ENCODE data around the gene DAPK1. TPM values are rescaled to one million over a fixed set of nuclear protein-coding genes. Genes with fewer than 3 reads are reported as not detected.

The DAPK1 gene
- total RNA-seq, 1 donor from 2014 or later, result 35.1 TPM

GRCh38 chr9:87687207-87687606 is 189.5 kb downstream of the DAPK1 start:
- TF ChIP-seq CTCF (IDR thresholded peaks at IDR 0.05; ENCODE audit: insufficient read depth, low read depth, low read length) (no peak), EZH2 (IDR thresholded peaks at IDR 0.05; ENCODE audit: insufficient read depth, low read length) (no peak)
- H3K4me1 Mint-ChIP-seq (ENCODE audit: low read depth, unreplicated experiment), result peaks cover 11% of the 10 kb centered on the region
- DNase-seq (ENCODE audit: low read depth) (no peak), FAIRE-seq (no peak)
- no peak overlapping the region for H2AFZ ChIP-seq (ENCODE audit: low read depth, low read length)
- H3K4me1 ChIP-seq (ENCODE audit: insufficient read depth, low read length), result peaks cover 3% of the 10 kb centered on the region
- no peaks in the 10 kb centered on the region for H3K36me3 ChIP-seq (ENCODE audit: insufficient read depth, low read length)
- no peaks in the 10 kb centered on the region for H3K79me2 ChIP-seq (ENCODE audit: insufficient read depth, low read length)
- no peaks in the 10 kb centered on the region for H3K9me3 ChIP-seq (ENCODE audit: insufficient read depth, low read depth, low read length)
- no peaks in the 10 kb centered on the region for H3K27me3 Mint-ChIP-seq (ENCODE audit: low read depth, unreplicated experiment)
- no peak overlapping the region for H3K4me2 ChIP-seq (ENCODE audit: low read length)
- peaks cover 6% of the 10 kb centered on the region for H3K36me3 Mint-ChIP-seq (ENCODE audit: low read depth, unreplicated experiment)
- H3K27ac Mint-ChIP-seq (ENCODE audit: unreplicated experiment), result no peak overlapping the region
- H4K20me1 ChIP-seq (ENCODE audit: insufficient read depth, low read length), result no peaks in the 10 kb centered on the region
- no peak overlapping the region for H3K27ac ChIP-seq (ENCODE audit: low read depth, low read length)
- H3K9ac ChIP-seq (ENCODE audit: low read length), result no peak overlapping the region
- peaks cover 1% of the 10 kb centered on the region for H3K9me3 Mint-ChIP-seq (ENCODE audit: unreplicated experiment)
- H3K4me3 ChIP-seq (ENCODE audit: insufficient read depth, low read depth, low read length), result no peak overlapping the region
- no peak overlapping the region for H3K4me3 Mint-ChIP-seq (ENCODE audit: unreplicated experiment)
- H3K27me3 ChIP-seq (ENCODE audit: insufficient read depth, low read length), result no peaks in the 10 kb centered on the region

- no peaks in the 10 kb centered on the region for H3K27me3 Mint-ChIP-seq (ENCODE audit: low read depth, unreplicated experiment)
- no peak overlapping the region for H3K27ac Mint-ChIP-seq (ENCODE audit: unreplicated experiment)
- peaks cover 30% of the 10 kb centered on the region for H3K36me3 Mint-ChIP-seq (ENCODE audit: low read depth, unreplicated experiment)
- H3K4me3 Mint-ChIP-seq (ENCODE audit: unreplicated experiment), result no peak overlapping the region
- Histone ChIP-seq H3K4me2 (ENCODE audit: low read length) (no peak overlapping the region), H3K9me3 (ENCODE audit: insufficient read depth, low read depth, low read length) (no peaks in the 10 kb centered on the region), H3K36me3 (ENCODE audit: insufficient read depth, low read length) (no peaks in the 10 kb centered on the region), H3K27ac (ENCODE audit: low read depth, low read length) (no peak overlapping the region), H3K27me3 (ENCODE audit: insufficient read depth, low read length) (no peaks in the 10 kb centered on the region), H3K4me3 (ENCODE audit: insufficient read depth, low read depth, low read length) (no peak overlapping the region), H3K4me1 (ENCODE audit: insufficient read depth, low read length) (no peaks in the 10 kb centered on the region), H2AFZ (ENCODE audit: low read depth, low read length) (no peak overlapping the region), H3K79me2 (ENCODE audit: insufficient read depth, low read length) (no peaks in the 10 kb centered on the region), H4K20me1 (ENCODE audit: insufficient read depth, low read length) (no peaks in the 10 kb centered on the region), H3K9ac (ENCODE audit: low read length) (no peak overlapping the region)
- no peaks in the 10 kb centered on the region for H3K4me1 Mint-ChIP-seq (ENCODE audit: low read depth, unreplicated experiment)
- no peak for TF ChIP-seq EZH2 (IDR thresholded peaks at IDR 0.05; ENCODE audit: insufficient read depth, low read length)
- TF ChIP-seq CTCF (IDR thresholded peaks at IDR 0.05; ENCODE audit: insufficient read depth, low read depth, low read length), result no peak
- DNase-seq (ENCODE audit: low read depth), result no peak
- FAIRE-seq, result no peak
- H3K9me3 Mint-ChIP-seq (ENCODE audit: unreplicated experiment), result peaks cover 6% of the 10 kb centered on the region
Measured at GRCh38 chr9:87694236-87694755, 196.6 kb downstream of the DAPK1 start.

GRCh38 chr9:87695523-87695922 is 197.9 kb downstream of the DAPK1 start:
- H3K27ac ChIP-seq (ENCODE audit: low read depth, low read length), result no peak overlapping the region
- H3K4me1 Mint-ChIP-seq (ENCODE audit: low read depth, unreplicated experiment), result peaks cover 7% of the 10 kb centered on the region
- no peak overlapping the region for H3K27ac Mint-ChIP-seq (ENCODE audit: unreplicated experiment)
- no peak overlapping the region for H2AFZ ChIP-seq (ENCODE audit: low read depth, low read length)
- no peak overlapping the region for H3K9ac ChIP-seq (ENCODE audit: low read length)
- H3K9me3 ChIP-seq (ENCODE audit: insufficient read depth, low read depth, low read length), result no peaks in the 10 kb centered on the region
- H3K36me3 ChIP-seq (ENCODE audit: insufficient read depth, low read length), result no peaks in the 10 kb centered on the region
- FAIRE-seq (no peak), DNase-seq (ENCODE audit: low read depth) (no peak)
- peaks cover 31% of the 10 kb centered on the region for H3K36me3 Mint-ChIP-seq (ENCODE audit: low read depth, unreplicated experiment)
- no peak overlapping the region for H3K4me3 Mint-ChIP-seq (ENCODE audit: unreplicated experiment)
- no peaks in the 10 kb centered on the region for H3K79me2 ChIP-seq (ENCODE audit: insufficient read depth, low read length)
- H3K4me3 ChIP-seq (ENCODE audit: insufficient read depth, low read depth, low read length), result no peak overlapping the region
- no peaks in the 10 kb centered on the region for H3K27me3 Mint-ChIP-seq (ENCODE audit: low read depth, unreplicated experiment)
- TF ChIP-seq EZH2 (IDR thresholded peaks at IDR 0.05; ENCODE audit: insufficient read depth, low read length) (no peak), CTCF (IDR thresholded peaks at IDR 0.05; ENCODE audit: insufficient read depth, low read depth, low read length) (no peak)
- peaks cover 6% of the 10 kb centered on the region for H3K9me3 Mint-ChIP-seq (ENCODE audit: unreplicated experiment)
- no peaks in the 10 kb centered on the region for H4K20me1 ChIP-seq (ENCODE audit: insufficient read depth, low read length)
- H3K4me1 ChIP-seq (ENCODE audit: insufficient read depth, low read length), result no peaks in the 10 kb centered on the region
- no peaks in the 10 kb centered on the region for H3K27me3 ChIP-seq (ENCODE audit: insufficient read depth, low read length)
- no peak overlapping the region for H3K4me2 ChIP-seq (ENCODE audit: low read length)
